HG03045 (cell line): ENCODE results near the gene SMPDL3A.

ENCODE experiments used
- ATAC-seq: cut with Tn5 transposase; IDR thresholded peaks from one replicate; pipeline ENCODE4 v1.9.1; 2021; ENCODE audit warnings: mild to moderate bottlenecking, moderate library complexity; ENCODE audit not compliant: unreplicated experiment

Gene SMPDL3A

GRCh38 chr6:122775975-122776374, 13.1 kb upstream of the SMPDL3A start:
- no peak for ATAC-seq

GRCh38 chr6:122778302-122778701, 10.8 kb upstream of the SMPDL3A start:
- no peak for ATAC-seq

- ATAC-seq, result no peak
Measured at GRCh38 chr6:122778985-122779661, 9.9 kb upstream of the SMPDL3A start.

GRCh38 chr6:122779667-122780066, 9.4 kb upstream of the SMPDL3A start, which contains the start of gene FABP7:
FABP7 (plus strand) TSS chr6:122779716; CDS start chr6:122779795, 79 bp downstream.
- no peak for ATAC-seq

GRCh38 chr6:122780114-122780513, 8.9 kb upstream of the SMPDL3A start:
- no peak for ATAC-seq

GRCh38 chr6:122781716-122782115, 7.3 kb upstream of the SMPDL3A start:
- ATAC-seq, result no peak

- ATAC-seq, result no peak
Measured at GRCh38 chr6:122783401-122783800, 5.7 kb upstream of the SMPDL3A start.

- ATAC-seq, result no peak
Measured at GRCh38 chr6:122785891-122786290, 3.2 kb upstream of the SMPDL3A start.

GRCh38 chr6:122787721-122788120, 1.3 kb upstream of the SMPDL3A start:
- ATAC-seq, result no peak

- no peak for ATAC-seq
Measured at GRCh38 chr6:122788208-122788607, 850 bp upstream of the SMPDL3A start.

- ATAC-seq, result no peak
Measured at GRCh38 chr6:122788663-122789181, 336 bp upstream of the SMPDL3A start.

- ATAC-seq, result no peak
Measured at GRCh38 chr6:122790028-122790422, 967 bp downstream of the SMPDL3A start.

- ATAC-seq, result no peak
Measured at GRCh38 chr6:122790423-122791309, 1.6 kb downstream of the SMPDL3A start.

GRCh38 chr6:122791310-122791679, 2.2 kb downstream of the SMPDL3A start:
- ATAC-seq, result no peak

- ATAC-seq, result no peak
Measured at GRCh38 chr6:122792766-122793165, 3.7 kb downstream of the SMPDL3A start.

- no peak for ATAC-seq
Measured at GRCh38 chr6:122797537-122797936, 8.5 kb downstream of the SMPDL3A start.

- ATAC-seq, result peak; percentile 86
Measured at GRCh38 chr6:122798099-122798641, 9.1 kb downstream of the SMPDL3A start.

GRCh38 chr6:122799140-122799745, 10.2 kb downstream of the SMPDL3A start:
- no peak for ATAC-seq

- ATAC-seq, result no peak
Measured at GRCh38 chr6:122799916-122800686, 11.0 kb downstream of the SMPDL3A start.

- ATAC-seq, result no peak
Measured at GRCh38 chr6:122800906-122801305, 11.8 kb downstream of the SMPDL3A start.
